HG02610 (cell line): Measurements from ENCODE around the gene EMILIN1.
A peak's percentile ranks its signal among the peaks of the same experiment; 100 is the strongest.
"Not testable (repeated sequence)": the region's sequence is repeated elsewhere in the genome, so short reads cannot be mapped to it uniquely, and the experiment has no call there.

ENCODE experiments used
- ATAC-seq: cut with Tn5 transposase; IDR thresholded peaks from one replicate; pipeline ENCODE4 v1.9.1; 2021; ENCODE audit warnings: mild to moderate bottlenecking, moderate library complexity; ENCODE audit not compliant: unreplicated experiment

EMILIN1 gene

GRCh38 chr2:27119330-27119670 is 40.9 kb downstream of the EMILIN1 start:
- not testable (repeated sequence) for ATAC-seq

GRCh38 chr2:27121906-27122305 is 43.5 kb downstream of the EMILIN1 start:
- ATAC-seq = no peak

DNA sequence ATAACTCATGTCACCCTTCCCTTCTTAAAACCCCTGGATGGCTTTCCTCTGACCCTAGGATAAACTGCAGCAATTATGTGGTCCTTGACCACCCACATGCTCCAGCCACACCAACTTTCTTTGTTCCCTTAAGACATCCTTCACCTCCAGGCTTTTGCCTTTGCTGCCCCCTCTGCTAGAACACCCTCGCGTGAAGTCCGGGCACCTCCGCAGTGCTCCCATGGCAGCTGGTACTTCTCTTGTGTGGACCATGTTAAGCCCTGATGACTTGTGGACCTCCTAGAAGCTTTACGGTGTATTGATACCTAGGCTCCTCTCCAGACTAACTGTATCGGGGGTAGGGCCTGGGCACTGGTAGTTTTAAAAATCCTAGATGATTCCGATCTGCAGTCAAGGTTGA is 44.4 kb downstream of the EMILIN1 start:
- no peak for ATAC-seq

DNA sequence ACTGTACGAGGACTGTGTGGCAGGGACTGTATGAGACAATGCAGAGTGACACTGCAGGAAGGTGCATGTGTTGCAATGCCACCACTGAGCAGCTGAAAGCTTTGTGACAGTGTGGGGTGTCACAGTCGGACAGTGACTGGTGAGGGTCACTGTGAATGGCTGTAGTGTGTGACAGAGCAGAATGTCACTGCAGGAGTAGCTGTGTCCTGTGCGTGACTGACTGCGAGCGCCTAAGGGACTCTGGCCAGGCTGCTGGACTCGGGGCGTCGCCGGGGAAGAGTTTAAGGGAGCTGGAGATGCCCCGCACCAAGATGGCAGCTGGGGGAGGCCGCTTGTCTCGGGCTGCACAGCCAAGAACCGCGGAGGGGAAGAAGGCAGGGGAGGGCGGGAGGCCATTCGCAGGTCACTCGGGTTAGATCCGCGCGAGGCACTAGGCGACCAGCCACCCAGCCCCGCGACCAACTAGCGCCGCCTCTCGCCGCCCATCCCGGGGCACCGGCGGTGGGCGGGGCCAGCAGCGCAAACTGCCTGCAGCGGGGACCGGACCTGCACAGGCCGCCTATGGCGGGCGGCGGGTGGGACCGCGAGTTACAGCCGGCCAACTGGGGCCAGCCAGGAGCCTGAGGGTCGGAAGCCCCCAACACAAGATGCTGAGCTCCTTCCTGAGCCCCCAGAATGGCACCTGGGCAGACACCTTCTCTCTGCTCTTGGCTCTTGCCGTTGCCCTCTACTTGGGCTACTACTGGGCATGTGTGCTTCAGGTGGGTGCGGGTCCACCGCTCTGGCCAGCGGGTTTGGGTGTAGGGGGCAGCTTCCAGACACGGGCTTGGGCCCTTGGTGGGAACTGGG is 45.1 kb downstream of the EMILIN1 start, which contains the start of gene ABHD1:
Gene ABHD1 (plus strand): TSS at position 514 of the 849 bp plus-strand sequence. CDS start 134 bp downstream, at position 648.
- peak; percentile 66 for ATAC-seq

- ATAC-seq = no peak
Observed at GRCh38 chr2:27125104-27125503, 46.7 kb downstream of the EMILIN1 start.

DNA sequence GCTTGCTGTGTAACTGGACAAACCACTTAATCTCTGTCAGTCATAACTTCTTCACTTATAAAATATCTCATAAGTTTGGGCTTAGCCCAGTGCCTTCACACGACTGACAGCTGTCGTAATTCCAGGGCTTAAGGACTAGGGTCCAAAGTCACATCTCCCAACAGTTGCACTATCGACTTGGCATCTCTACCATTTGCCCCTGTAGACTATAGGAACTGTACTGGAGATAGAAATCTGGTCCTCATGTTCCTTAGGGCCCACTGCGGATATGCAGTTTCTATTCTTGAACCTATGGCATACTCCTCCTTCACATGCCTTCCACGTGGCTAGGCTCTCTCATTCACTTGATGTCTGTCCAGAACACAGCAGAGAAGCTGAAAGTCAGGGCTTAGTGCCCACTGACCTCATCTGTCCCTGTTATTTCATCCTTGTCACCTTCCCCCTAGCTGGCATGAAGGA is 47.9 kb downstream of the EMILIN1 start:
- no peak for ATAC-seq

DNA sequence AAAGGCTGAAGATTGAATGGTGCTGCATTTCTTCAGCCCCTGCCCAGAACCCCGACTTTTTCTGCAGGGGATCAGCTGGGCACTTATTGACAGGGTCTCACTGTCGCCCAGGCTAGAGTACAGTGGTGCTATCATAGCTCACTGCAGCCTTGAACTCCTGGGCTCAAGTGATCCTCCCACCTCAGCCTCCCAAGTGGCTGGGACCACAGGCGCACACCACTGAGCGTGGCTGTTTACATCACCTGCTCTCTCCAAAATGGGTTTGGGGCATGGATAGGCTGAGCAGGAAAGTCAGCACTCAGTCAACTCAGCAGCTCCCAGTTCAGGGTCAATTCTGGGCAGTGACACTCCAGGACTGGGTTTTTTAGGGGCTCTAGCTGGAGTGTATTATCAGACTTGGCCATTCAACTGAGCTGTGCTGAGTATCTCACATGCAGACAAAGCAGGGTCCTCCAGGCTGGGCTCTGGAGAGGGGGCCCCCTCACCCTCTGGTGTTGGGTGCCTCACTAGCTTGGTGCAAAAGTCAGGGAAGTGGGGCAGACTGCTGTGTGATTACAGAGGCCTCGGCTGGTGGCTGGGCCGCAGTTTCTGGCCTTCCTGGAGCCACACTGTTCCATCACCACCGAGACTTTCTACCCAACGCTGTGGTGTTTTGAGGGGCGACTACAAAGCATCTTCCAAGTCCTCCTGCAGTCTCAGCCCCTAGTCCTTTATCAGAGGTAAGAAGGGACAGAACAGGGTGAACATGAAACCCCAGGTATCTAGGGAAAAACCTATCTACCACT is 49.7 kb downstream of the EMILIN1 start:
- ATAC-seq = no peak

GRCh38 chr2:27128668-27129571 is 50.5 kb downstream of the EMILIN1 start:
- ATAC-seq = no peak

DNA sequence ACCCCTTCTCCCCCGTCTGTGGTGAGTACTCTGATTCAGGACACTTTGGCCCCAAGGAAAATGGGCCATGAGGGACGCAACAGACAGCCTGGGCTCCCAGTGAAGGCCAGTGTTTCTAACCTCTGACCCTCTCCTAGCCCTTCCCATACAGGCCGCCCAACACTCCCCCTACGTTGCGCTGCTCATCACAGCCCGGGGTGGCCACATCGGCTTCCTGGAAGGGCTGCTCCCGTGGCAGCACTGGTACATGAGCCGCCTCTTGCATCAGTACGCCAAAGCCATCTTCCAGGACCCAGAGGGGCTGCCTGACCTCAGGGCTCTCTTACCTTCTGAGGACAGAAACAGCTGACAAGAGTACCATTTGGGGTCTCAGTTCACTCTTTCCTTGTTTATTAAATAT is 52.0 kb downstream of the EMILIN1 start:
- ATAC-seq = no peak

GRCh38 chr2:27131429-27131828 is 53.0 kb downstream of the EMILIN1 start:
- ATAC-seq = no peak

GRCh38 chr2:27133195-27133875 is 54.9 kb downstream of the EMILIN1 start:
- no peak for ATAC-seq

DNA sequence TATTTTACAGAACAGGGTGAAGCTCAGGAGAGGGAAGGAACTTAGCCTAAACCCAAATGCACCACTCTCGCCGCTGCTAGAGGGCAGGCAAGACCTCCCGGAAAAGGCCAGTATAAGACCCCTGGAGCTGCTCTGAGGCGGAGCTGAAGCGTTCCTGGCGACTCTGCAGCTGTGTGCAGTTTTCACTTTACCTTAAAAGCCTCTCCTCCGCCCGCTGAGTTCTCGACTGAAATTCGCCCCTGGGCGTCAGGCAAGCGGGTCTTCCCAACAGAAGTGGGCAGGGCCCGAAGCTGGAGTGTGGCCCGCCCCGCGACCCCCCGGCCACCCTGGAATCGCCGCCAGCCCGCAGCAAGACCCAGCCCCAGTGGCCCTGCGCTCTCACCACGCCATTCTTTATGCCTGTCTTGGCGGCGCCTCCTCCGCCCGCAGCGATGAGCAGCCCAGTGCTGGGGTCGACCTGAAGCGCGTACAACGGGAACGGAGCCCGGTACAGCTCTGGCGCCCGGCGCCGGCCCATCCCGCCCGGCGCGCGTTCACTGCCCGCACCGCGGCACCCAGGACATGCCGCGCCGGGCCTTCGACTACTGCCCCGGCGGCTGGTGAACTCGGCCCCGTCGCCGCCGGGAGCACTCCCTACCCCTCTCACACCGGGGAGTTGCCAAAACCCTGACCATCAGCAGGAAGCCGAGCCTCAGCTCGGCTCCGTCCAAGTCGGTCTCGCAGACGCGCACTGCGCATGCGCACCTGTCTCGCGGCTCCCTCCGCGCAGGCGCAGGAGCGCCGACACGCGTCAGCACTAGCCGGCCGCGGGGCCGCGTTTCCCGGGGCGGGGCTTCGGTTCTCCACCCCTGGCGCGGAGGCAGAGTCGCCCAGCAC is 55.7 kb downstream of the EMILIN1 start, which contains the start of gene PREB:
Gene PREB (minus strand): TSS at position 732 of the 876 bp plus-strand sequence. CDS start 215 bp downstream, at position 517.
- ATAC-seq = peak; percentile 88

- ATAC-seq = no peak
Observed at GRCh38 chr2:27134781-27135477, 56.5 kb downstream of the EMILIN1 start.

- no peak for ATAC-seq
Observed at GRCh38 chr2:27135478-27135955, 57.1 kb downstream of the EMILIN1 start.
